CD4-positive, alpha-beta T cell treated with Interleukin-15 for 1 hour (primary cell): ENCODE data around the gene CMIP.
"Not testable (repeated sequence)": the region's sequence is repeated elsewhere in the genome, so short reads cannot be mapped to it uniquely, and the experiment has no call there.

ENCODE experiments used
- DNase-seq: peaks from one replicate; pipeline ENCODE4 v3.0.0-alpha.2; 2020

CMIP gene

DNA sequence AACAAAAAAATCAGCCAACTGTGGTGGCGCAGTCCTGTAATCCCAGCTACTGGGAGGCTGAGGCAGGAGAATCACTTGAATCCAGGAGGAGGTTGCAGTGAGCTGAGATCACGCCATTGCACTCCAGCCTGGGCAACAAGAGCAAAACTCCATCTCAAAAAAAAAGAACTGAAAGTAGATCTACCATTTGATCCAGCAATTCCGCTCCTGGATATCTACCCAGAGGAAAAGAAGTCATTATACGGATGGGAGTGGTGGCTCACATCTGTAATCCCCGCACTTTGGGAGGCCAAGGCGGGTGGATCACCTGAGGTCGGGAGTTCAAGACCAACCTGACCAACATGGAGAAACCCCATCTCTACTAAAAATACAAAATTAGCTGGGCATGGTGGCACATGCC lies 22.5 kb upstream of the CMIP start:
- DNase-seq: not testable (repeated sequence)

- DNase-seq: peak; percentile 58
These were observed 19.8 kb upstream of the CMIP start for GRCh38 chr16:81424771-81425170.

GRCh38 chr16:81427219-81427618 lies 17.4 kb upstream of the CMIP start:
- DNase-seq: no peak

DNA sequence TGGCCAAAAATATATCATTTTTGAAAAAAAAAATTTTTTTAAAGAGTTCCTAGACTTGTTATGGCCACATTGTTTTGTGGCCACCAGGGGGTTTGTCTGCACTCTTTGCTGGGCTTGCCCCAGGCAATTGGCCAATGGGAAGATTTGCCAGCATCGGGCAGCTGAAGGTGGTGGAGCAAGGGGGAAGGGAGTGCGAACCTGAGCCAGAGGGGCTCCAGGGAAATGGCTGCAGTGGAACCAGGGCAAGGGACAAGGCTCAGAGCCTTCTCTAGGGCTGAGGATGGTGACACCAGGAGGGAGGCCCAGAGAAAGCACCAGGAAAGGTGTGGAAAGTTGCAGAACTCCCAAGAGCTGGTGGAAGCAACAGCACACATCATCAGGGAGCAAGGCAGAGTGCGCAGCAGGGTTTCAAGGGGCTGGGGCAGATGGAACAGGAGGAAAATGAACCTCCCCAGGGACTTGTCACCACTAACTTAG lies 15.5 kb upstream of the CMIP start:
- DNase-seq: peak; percentile 47

GRCh38 chr16:81431554-81432353 lies 12.9 kb upstream of the CMIP start:
- peak; percentile 69 for DNase-seq

- DNase-seq: no peak
These were observed 11.6 kb upstream of the CMIP start for GRCh38 chr16:81432937-81433557.

- DNase-seq: no peak
These were observed 9.5 kb upstream of the CMIP start for GRCh38 chr16:81435103-81435502.

GRCh38 chr16:81435567-81435966 lies 9.0 kb upstream of the CMIP start:
- DNase-seq: no peak

DNA sequence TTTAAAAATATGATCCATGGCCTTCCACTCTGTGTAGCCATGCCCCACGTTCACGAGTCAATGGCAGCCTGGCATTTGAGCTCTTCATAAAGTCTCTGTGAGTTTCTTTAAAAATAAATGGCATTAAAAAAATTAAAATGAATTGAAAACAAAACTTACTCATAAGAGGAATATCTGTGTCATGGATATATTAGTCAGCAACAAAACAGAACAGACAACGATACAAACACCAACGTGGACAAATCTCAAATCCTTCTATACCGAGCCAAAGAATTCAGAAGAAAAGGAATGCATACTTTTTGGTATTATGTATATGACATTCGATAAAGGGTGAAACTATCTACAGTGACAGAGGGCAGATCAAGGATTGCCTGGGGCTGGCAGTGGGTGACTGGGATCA lies 8.2 kb upstream of the CMIP start:
- no peak for DNase-seq

GRCh38 chr16:81437865-81438264 lies 6.7 kb upstream of the CMIP start:
- DNase-seq: peak; percentile 47

DNA sequence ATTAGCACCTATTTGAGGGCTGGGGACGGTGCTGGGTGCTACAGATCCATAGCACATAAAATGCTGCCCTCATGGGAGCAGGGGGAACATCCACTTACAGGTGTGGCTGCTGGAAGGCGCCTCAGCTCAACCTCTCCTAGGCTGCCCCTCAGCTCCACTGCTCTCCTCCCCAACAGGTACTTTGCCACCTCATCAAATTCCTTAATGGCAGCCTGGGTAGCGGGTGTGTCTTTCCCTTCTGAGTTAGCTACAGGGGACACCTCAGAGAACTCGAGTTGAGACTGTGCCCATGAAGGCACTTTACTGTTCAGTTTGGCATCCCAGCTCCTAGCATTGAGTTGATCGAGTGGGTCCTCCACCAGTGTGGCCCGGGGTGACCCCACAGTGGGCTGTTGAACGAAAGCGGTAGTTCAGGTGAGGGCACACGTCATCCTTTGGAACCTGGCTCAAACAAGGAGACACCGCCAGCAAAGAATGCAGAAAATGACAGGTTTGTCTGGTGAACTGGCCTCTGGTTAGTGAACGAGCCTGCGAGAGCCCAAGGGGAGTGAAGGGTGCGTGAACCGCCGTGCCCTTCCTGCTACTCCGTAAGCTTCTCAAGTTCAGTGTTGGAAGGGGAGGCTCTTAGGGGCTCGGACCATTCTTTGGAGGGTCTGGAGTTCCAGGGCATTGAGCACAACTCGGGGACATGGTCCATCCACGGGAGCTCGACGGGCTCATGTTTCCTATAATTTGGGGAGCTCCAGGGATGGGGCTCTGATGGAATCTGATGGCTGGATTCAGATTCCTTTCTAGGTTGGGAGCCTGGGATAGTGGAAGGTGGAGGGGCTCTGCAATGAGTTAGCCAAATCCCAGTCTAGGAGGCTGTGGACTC lies 3.5 kb upstream of the CMIP start:
- no peak for DNase-seq

DNA sequence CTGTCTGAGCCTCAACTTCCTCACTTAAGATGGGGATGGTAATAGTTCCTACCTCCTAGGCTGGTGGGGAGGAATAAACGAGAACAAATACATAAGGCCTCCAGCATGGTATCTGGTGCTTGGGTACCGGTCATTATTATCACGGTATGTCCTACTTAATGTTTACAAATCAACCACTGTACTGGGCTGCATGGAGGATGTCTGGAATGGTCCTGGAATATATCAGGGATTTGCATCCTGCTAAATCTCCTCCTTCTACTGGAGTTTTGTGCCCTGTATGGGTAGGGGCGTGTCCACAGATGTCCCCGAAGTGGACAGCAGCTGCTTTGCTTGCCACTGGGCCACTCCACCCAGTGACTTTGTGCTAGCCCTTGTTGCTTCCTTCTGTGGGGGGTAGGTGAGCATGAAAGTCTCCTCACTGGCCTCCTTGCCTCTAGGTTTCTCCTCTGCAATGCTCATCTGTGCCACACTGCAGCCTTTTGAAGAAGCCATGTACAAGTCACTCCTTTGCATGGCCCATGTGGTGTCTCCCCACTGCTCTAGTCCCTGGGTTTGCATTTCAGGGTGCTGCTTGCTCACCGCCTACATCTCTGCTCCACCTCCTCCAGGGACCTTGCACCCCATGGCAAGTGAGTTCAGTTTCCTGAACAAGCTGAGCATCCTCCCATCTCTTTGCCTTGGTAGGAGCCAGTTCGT lies 2.2 kb upstream of the CMIP start:
- DNase-seq: no peak

GRCh38 chr16:81442916-81443687 lies 1.5 kb upstream of the CMIP start:
- no peak for DNase-seq

DNA sequence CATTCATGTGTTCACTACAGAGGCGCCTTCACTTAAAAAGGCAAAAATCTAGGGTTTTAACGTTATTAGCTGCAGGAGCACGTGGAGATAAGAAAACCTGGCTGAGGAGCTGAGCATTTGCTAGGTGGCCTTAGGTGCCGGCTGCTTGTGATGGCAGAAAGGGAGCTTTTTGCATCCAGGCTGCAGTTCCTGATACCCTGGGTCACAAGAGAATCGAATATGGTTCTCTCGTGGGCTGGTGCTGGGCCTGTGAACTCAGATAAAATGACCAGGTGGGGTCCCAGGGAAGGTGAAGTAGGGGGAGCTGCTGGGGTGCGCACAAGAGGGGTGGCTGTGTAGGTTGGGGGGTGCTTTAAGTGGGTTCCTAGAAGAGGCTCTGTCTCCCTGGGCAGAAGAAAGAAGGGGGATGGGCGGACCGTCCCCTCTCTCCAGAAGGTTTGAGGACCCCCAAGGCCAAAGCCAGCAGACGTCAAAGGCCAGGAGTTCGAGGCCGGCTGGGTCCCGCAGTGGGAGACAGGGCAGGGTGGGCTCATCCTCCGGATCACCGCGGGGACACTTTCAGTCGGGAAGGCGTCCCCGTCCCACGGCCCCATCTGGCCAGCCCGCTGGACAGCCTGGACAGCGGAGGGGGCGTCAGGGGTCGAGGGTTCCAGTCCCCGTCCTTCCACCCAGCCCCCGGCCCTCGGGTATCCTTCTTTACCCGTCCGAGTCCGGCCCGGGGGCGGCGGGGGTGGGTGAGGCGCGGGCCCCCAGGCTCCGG lies 740 bp upstream of the CMIP start:
- DNase-seq: no peak

GRCh38 chr16:81445143-81445961 lies 744 bp downstream of the CMIP start:
- DNase-seq: peak; percentile 54

DNA sequence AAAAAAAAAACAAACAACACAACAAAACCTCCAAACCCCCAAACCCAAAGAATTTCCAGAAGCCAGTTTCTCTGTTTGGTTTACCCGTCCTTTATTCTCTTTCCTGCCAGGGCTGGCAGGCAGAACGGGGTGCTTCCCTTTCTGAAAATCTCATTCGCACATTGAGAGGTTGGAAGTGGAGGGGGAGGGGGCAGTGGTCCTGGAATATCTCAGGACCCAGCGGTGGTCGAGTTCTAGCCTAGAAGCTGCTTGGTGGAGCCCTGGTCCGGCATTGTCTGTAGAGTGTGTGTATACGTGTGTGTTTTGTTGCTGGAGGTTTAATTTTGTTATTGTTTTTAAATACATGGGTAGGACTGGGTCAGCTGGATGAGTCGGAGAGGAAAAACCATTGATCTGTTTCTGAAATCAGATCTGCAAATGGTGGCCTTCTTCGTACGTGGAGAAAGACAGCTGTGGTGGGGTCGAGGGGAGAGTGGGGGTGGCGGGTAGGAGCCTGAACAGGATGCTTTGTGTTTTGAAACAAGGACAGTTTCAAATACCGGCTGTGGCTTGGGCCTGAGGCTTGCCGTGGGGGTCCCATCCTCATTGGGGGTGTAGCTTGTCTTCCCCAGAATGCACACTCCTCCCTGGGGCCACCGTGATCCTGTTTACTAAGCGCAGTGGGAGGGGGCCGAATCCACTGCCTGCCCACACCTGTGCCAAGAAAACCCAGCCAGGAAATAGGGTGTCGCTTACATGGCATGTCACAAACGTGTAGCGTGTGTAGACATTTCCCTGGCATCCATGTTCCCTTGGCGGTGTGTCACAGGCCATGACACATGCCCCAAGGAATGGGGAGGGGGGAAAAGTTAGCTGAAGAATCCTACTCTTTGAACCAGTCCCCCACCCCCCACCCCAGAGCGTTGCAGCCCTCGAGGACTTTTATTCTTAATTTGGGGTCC lies 1.6 kb downstream of the CMIP start:
- DNase-seq: no peak

GRCh38 chr16:81446907-81447268 lies 2.3 kb downstream of the CMIP start:
- no peak for DNase-seq

- DNase-seq: peak; percentile 43
These were observed 2.9 kb downstream of the CMIP start for GRCh38 chr16:81447383-81448101.
